HG03159 (cell line): ENCODE data around the gene PAQR5.
"Not testable (repeated sequence)": the region's sequence is repeated elsewhere in the genome, so short reads cannot be mapped to it uniquely, and the experiment has no call there.

Experiments
- ATAC-seq: cut with Tn5 transposase; IDR thresholded peaks from one replicate; pipeline ENCODE4 v1.9.1; 2021; ENCODE audit warnings: mild to moderate bottlenecking, moderate library complexity; ENCODE audit not compliant: unreplicated experiment

The PAQR5 gene

DNA sequence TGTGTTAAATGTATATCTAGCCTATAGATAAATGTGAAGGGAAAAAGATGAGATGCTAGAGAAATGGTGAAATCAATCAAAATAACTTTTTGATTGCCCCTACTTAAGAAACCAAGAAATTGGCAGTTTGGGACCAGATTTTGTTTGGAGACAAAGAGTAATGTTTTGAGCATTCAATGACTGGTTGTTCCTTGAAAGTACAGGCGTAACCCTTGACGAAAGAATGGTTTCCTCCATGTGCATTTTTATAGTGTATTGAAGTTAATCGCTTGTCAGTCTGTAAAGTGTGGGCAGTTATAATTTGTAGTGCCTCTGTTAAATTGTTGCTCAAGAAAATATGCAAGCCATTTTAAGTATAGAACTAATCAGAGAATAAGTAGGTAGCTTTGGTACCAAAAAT, 116.7 kb downstream of the PAQR5 start:
- ATAC-seq: no peak

DNA sequence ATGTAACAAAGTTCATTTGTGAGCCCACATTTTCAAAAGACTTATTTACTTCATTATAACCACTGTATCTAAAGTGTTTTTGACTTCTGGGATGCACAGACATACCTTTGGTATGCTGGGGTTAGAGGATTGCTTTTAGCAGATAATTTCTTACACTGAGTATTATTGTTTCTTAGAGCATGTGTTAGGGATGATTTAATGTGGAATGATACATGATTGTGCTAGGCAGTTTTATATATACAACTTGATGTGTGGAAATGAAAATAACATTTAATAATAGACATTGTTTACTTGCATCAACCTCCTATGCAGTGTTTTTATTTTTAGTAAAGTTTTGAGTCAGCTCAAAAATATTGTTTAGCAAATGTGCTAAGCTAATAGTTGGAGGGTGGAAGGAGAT, 118.9 kb downstream of the PAQR5 start:
- no peak for ATAC-seq

DNA sequence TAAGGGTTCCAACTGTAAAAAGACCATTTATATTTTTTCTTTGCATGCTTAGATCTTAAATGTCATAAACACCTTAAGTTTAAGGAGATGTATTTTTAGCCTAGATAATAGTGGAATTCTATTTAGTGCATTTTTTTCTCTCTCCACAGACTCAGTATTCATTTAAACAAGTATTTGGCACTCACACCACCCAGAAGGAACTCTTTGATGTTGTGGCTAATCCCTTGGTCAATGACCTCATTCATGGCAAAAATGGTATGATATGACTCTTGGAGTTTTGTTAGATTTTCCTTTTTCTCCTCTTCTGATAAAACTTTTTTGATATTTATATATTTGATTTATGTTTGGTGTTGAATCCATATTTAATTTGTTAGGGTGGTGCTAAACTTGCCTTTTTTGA, 122.8 kb downstream of the PAQR5 start:
- ATAC-seq: no peak

DNA sequence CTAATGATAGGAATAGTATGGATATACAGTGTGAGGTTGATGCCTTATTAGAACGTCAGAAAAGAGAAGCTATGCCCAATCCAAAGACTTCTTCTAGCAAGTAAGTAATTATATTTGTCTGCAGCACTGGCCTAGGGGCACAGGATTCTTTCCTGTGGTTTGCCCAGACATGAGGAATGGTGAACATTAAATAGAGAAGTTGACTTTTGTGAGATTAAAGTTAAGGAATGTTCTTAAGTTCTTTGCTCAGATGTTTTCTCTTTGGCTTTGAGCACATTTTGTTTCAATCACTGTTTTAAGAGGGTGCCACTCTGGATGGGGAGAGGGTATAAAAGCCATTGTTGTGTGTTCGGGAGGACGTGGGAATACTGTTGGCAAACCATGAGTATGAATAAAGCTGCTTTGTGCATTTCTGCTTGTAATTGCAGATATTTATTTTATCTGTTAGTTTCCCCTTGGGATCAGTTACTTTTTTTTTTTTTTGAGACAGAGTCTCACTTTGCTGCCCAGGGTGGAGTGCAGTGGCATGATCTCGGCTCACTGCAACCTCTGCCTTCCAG, 123.7 kb downstream of the PAQR5 start:
- ATAC-seq: no peak

DNA sequence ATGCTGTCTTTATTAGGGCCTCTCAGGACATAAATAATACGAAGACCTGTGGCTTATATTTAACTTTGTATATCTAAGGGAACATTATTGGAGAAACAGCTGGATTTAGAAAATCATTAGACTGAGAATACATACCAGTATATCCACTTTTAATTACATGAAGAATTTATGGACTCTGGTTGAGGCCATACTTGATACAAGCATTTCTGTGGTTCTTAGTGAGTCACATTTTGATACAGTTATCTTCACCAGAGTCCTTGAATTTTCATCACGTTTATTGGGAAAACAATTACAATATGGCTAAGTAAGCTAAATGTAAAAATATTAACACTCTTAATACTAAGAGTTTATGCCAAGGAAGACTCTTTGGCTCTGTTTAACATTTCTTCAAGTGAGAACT, 125.3 kb downstream of the PAQR5 start:
- ATAC-seq: no peak

DNA sequence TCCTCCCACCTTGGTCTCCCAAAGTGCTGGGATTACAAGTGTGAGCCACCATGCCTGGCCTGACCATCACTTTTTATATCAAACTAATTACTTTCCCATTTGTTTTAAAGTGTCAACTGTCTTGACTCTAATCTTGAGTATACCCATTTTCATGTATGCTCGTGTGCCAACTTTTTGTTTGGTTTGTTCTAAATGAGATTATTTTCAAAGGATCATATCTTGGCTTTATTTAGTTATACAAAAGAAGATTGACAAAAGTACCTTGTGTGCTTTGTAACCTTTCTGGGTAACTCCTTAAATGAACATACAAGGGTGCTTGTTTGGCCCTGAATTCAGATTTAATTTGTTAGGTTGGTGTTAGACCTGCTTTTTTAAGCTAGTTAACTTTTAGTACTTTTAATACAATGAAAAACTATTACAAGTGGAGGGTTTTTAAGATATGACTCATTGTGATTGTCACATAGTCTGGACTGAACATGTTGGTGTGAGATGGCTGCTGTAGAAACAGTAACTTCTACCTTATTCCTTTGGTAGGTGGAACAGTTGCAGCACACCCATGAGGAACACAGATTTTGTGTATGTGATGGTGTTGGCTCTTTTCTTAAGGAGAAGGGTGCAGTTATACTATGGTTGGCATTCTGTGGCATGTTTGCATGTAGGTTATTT, 126.2 kb downstream of the PAQR5 start:
- no peak for ATAC-seq

DNA sequence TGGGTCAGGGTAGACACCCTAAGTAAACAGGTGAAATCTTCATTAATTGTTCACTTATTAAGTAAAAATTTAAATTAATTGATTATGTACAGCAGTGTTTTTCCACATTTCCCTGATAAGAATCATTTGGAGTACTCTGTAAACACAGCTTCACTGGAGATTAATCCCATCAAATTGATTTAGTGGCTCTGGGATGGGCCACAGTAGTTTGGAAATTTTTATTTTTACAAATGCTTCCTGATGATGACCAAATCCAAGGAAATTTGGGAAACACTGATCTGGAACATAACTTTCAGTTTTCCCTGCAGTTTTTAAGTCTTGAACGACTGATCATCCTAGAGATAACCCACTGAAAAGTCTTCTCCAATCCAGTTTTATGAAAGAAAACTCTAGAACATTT, 135.1 kb downstream of the PAQR5 start:
- no peak for ATAC-seq

DNA sequence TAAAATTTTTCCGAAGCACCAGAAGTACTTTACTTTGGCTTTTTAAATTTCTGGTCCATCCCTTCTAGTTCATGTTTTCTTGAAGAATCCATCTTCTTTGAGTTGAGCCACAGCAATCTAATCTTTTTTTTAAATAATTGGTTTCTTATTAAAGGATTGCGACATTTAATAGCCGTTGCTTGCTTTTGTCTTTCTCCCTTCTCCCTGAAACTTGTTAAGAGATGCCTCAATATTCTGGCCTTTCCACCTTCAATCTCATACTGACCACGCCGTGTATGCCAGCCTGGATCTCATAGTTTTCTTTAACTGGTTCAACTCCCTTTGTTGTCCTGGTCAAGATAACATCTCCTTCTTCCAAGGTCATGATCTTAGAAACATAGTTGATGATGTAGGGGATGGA, 135.5 kb downstream of the PAQR5 start:
- no peak for ATAC-seq

DNA sequence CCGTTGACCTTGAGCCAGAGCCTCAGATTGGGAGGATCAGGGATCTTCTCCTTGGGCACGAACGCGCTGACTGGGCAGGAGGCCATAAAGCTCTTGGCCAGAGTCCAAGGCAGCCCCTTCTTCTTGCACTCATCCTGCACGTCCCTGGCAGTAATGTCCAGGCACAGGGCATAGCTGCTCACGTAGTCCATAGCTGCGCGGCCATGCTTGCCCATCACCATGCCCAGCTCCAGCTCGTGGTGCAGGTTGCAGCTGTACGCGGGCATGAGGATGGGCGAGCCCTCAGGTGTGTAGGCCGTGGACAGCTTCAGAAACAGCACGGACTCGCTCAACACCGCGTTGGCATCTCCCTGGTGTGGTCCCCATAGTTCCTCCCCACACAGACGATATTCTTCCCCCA, 136.0 kb downstream of the PAQR5 start:
- ATAC-seq: no peak

DNA sequence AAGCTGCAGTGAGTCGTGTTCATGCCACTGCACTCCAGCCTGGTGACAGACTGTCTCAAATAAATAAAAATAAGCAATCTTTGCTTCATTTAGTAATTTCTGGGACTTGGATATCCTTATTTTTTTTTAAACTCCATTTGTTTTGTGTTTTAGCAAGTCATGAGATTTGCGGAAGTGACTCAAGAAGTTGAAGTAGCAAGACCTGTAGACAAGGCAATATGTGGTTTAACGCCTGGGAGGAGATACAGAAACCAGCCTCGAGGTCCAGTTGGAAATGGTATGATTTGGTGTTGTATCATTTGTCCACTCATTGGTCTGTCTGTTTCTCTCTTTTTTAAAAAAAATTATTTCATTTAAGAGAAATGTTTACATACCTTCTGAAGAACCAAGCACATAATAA, 137.3 kb downstream of the PAQR5 start:
- no peak for ATAC-seq

DNA sequence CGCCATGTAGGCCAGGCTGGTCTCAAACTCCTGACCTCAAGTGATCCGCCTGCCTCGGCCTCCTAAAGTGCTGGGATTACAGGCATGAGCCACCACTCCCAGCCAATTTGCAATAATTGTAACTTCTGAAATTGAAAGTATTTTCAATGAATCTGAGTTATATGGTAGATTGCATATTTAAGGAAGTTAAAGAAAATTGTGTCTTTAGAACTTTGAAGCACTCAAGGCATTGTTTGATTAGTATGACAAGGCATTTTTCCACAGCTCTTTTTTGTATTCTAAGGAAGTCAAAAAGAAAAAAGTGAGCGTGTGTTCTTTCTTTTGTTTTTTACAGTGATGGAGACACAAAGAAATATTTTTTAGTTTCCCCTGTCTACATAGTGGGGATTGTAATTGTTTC, 138.2 kb downstream of the PAQR5 start:
- no peak for ATAC-seq

DNA sequence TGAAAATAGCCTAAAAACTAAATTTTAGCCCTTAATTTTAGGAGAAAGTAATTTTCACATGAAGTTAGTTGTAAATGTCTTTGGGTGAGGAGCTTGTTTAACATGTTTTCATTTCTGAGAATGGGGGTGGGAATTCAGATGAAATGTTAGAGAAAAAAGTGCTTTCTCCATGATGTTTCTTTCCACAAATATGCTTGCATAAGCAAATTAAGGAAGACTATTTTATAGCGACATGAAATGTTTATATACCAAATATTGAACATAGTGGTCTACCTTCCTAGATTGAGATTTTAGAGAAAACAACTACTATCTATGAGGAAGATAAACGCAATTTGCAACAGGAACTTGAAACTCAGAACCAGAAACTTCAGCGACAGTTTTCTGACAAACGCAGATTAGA, 140.9 kb downstream of the PAQR5 start:
- ATAC-seq: no peak

DNA sequence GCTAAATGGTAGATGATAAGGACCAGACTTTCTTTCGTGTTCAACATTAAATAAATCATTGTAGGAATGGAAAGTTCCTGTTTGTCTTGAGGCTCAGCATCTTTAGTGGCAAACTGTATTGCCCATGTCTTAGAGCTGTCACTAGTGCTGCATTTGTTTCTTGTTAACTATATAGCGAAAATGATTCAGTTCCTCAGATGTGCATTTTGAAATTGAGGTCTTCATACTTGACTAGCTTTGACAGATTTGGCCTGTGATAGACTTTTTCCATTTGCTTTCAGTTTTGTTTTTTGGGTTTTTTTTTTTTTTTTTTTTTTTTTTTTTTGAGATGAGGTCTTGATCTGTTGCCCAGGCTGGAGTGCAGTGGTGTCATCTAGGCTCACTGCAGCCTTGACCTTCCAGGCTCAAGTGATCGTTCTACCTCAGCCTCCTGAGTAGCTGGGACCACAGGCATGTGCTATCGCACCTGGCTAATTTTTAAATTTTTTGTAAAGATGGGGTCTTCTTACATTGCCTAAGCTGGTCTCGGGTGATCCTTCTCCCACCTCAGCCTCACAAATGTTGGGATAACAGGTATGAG, 144.4 kb downstream of the PAQR5 start:
- no peak for ATAC-seq

DNA sequence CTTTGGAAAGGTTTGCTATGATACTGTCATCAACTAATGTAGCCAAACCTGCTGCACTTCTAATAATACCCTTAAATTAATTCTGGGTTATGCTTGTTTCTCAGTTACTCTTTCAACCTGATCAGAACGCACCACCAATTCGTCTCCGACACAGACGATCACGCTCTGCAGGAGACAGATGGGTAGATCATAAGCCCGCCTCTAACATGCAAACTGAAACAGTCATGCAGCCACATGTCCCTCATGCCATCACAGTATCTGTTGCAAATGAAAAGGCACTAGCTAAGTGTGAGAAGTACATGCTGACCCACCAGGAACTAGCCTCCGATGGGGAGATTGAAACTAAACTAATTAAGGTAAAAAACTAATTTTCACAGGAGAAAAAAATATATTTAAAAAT, 146.0 kb downstream of the PAQR5 start:
- no peak for ATAC-seq

DNA sequence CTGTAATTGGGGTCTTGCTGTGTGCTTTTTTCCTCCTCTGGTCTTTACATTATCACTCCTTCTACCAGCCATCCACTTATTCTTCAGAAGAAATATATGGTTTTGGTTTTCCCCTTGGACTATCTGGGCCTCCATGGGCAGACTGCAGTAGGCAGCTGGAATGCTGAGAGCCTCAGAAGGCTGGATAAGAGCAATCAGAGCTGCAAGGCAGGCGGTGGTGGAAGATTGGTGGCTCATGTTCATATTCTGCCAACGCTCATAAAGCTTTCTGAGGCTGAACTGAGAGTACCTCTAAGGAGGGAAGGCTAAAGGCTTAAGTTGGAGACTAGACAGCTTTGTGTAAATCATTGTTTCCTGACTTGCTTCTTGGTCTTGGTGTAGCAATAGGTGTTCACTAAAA, 148.2 kb downstream of the PAQR5 start:
- ATAC-seq: no peak

DNA sequence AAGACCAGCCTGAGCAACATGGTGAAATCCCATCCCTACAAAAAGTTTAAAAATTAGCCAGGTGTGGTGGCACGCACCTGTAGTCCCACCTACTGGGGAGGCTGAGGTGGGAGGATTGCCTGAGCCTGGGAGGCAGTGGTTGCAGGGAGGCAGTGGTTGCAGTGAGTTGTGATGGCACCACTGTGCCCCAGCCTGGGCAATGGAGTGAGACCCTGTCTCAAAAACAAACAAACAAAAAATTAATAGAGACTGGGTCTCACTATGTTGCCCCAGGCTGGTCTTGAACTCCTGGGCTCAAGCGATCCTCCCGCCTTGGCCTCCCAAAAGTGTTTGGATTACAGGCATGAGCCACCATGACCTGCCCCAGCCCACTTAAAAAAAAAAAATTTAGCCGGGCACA, 151.5 kb downstream of the PAQR5 start:
- ATAC-seq: not testable (repeated sequence)

DNA sequence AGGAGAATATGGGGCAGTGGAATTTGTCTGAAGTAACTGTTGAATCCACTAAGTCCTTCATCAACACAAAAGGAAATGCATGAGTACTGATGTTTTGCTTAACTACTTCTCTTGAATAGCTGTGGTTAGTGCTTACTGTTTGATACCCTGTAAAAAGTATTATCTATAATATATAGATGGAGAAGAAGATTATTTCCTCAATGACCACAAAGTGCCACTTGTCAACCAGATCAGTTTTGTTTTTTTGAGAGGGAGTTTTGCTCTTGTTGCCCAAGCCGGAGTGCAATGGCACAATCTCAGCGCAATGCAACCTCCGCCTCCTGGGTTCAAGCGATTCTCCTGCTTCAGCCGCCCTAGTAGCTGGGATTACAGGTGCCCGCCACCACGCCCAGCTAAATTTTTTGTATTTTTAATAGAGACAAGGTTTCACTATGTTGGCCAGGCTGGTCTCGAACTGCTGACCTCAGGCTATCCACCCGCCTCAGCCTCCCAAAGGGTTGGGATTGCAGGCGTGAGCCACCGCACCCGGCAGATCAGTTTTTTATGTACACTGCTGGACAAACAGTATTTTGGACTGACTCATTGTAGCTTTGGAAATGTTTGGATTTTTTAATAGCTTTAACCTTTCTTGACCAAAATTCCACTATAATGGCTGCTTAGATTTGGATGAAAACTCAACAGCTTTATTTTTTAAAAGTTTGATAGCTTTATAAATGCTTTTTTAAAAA, 152.4 kb downstream of the PAQR5 start:
- no peak for ATAC-seq

DNA sequence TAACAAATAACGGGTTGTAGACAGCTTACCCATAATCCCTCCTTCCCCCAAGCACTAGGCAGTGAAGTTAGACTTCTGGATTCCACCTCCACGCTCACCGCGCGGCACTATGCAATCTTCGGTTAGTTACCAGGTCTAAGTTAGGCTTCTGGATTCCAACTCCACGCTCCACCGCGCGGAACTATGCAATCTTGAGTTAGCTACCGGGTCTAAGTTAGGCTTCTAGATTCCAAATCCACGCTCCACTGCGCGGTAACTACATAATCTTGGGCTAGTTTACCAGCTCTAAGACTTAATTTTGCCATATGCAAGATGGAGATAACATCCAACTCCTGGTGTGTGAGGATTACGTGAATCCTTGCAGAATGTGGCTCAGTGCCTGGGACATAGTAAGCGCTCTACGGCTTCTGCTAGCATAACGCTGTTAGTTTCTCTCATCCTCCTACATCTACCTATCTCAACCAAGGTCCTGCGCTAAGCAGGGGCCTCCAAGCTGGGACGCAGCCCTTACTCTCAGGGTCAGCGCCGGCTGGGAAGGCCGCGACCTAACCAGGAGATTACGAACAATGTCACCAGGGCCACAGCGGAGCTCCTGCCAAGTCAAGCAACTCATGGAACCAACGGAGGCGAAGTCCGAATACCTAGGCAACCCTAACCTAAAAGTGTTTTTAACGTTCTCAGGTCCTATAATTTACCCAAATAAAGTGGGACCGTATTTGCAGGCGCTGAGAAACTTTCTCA, 153.4 kb downstream of the PAQR5 start:
- ATAC-seq: peak; percentile 22

DNA sequence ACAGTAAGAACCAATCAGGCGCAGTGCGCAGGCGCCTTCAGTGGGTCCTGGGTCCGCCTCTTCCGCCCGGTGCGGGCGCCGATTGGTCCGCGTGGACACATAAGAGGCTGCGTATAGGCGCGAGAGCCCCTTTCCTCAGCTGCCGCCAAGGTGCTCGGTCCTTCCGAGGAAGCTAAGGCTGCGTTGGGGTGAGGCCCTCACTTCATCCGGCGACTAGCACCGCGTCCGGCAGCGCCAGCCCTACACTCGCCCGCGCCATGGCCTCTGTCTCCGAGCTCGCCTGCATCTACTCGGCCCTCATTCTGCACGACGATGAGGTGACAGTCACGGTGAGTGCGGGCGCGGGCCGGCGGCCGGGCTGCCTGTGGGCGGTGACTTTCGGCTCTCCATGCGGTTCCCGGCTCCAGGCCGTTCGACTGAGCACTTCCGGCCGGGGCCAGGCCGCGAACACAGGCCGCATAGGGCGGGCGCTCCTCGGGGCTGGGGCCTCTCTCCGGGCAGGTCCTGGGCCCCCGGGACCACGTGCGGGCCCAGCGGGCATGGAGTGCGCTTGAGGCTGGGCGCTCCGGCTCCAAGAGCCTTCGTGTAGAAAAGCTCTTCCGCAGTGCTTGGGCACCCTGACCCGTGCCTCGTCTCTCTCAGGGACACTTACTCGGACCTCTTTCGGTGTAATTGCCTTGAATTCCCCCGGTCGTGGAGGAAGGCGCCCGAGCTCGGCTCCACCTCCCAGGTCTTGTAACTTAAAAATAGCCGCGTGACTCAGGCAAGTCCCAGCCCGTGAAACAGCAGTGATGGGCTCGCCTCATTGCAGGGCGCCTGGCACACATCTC, 154.2 kb downstream of the PAQR5 start, which contains the start of gene RPLP1:
Gene RPLP1 (plus strand): TSS at position 127 of the 830 bp plus-strand sequence. CDS start 131 bp downstream, at position 258.
- peak; percentile 80 for ATAC-seq

DNA sequence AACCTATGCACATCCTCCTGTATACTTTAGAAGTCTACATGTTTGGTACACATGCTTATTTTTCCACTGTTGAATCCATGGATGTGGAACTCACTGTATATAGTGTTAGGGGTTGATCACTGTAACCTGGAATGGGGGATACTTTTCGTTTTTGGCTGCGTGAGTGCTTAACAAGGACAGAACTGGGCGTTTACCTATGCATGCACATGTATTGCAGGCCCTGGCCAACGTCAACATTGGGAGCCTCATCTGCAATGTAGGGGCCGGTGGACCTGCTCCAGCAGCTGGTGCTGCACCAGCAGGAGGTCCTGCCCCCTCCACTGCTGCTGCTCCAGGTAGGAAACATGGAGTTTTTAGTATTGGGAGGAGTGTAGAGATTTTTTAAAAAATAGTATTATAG, 156.2 kb downstream of the PAQR5 start:
- no peak for ATAC-seq
